HG03460 (cell line): Measurements from ENCODE around the gene IL23R.

ENCODE experiments used
- ATAC-seq: cut with Tn5 transposase; IDR thresholded peaks from one replicate; pipeline ENCODE4 v1.9.1; 2021; ENCODE audit not compliant: unreplicated experiment

Gene IL23R

DNA sequence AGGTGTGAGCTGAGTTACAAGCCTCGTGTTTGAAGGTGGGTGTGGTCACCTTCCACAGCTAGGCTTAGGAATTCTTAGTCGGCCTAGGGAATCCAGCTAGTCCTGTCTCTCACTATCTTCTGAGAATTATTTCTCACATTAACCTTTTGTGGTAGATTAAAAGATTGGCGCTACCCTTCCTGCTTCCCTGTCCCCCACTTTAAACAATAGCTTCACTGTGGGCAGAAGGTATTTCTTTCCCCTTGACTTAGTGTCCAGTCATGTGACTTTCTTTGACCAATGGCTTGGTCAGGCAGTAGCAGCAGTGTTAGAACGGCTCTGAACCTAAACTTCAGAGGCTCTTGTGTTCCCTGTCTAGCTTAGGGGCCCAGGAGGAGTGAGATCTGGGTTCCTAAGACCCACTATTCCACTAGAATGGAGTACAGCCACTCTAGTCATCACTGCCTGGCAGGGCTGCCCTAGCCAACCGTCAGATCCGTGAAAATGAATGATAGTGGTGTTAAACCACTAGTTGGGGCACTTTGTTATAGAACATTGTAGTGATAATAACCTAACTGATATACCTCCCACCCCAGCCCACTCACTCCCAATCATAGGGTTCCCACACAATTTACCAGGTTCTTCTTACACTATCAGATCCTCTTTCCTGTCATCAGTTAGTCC lies 17.6 kb upstream of the IL23R start:
- peak; percentile 30 for ATAC-seq

DNA sequence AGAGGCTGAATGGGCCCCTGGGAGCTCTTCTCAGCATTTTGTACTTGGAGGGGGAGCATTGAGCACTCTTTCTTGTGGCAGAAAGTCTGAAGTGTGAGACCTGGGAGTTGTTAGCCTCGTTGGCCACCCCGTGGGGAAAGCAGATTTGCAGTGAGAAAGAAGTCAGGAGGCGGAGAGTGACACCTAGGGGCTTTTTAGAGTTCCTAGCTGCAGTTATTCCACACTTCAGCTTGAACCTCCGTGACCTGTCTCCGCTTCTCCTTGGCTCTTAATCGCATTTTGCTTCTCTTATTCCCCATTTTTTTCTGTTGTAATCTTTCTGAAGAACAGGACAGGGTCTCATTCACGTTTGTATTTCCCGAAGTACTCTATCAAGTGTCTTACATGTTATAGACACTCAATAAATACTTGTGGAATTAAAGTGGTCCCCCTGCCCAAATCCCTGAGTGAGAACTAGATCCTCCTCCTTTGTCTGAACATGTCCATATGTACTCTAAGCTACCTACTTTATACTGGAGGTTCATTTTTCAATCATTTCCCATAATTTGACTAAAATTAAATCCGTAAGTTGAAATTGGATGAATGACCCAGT lies 17.0 kb upstream of the IL23R start:
- peak; percentile 92 for ATAC-seq

DNA sequence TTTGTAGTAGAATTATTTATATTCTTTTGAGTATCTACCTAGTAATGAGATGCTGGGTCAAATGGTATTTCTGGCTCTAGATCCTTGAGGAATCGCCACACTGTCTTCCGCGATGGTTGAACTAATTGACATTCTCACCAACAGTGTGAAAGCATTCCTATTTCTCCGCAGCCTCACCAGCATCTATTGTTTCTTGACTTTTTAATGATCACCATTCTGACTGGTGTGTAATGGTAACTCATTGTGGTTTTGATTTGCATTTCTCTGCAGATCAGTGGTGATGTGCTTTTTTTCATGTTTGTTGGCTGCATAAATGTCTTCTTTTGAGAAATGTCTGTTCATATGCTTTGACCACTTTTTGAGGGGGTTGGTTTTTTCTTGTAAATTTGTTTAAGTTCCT lies 15.3 kb upstream of the IL23R start:
- ATAC-seq, result no peak

DNA sequence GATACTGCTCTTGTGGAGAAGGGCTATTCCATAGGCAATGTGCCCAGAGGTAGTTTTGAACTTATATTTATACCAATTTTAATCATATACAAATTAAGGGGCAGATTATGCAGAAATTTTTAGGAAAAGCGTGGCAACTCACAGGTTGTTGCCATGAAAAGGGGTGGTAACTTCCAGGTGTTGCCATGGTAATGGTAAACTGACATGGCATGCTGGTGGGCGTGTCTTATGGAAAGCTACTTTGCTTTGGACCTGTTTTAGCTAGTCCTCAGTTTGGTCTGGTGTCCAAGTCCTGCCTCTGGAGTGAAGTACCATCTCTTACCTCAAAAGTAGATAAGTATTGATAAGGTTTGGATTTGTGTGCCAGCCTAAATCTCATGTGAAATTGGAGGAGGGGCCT lies 7.9 kb upstream of the IL23R start:
- ATAC-seq, result no peak

DNA sequence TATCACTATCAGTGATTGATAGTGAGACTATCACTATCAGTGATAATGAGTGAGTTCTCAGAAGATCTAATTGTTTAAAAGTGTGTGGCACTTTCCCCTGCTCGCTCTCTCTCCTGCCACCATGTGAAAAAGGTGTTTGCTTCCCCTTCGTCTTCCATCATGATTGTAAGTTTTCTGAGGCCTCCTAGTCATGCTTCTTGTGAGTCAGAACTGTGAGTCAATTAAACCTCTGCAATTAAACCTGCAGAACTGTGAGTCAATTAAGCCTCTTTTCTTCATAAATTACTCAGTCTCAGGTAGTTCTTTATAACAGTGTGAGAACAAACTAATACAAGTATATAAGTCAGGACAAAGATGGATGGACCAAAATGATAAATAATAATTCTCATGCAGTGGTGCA lies 7.0 kb upstream of the IL23R start:
- ATAC-seq, result no peak

DNA sequence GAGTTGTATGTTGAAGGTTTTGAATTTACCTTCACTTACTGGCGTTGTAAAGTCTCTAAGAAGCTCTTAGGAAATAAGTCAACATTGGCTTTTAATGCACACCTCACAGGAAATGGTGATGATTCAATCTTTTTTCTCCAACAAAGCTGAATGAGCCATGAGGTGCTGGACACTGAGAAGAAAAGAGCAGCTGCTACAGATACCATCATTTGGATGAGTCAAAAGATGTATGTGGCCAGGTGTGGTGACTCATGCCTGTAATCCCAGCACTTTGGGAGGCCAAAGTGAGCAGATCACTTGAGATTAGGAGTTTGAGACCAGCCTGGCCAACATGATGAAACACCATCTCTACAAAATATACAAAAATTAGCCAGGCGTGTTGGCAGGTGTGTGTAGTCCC lies 3.3 kb upstream of the IL23R start:
- peak; percentile 48 for ATAC-seq

DNA sequence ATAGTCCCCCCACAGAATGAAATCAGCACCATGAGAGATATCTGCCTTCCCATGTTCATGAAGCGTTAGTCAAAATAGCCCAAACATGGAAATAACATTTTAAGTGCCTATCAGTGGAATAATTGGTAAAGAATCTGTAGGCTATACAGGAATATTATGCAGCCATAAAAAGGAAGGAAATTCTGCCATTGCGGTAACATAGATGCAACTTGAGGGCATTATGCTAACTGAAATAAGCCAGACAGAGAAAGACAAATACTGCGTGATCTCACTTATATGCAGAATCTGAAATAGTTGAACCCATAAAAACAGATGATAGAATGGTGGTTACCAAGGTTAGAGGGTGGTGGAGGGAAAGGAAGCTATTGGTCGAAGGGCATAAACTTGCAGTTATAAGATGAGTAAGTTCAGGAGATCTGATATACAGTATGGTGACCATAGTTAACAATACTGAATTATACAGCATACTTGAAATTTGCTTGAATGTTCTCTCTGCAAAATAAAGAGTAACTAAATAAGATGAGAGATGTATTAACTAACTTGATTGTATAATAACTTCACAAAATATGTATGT lies 699 bp upstream of the IL23R start:
- no peak for ATAC-seq

DNA sequence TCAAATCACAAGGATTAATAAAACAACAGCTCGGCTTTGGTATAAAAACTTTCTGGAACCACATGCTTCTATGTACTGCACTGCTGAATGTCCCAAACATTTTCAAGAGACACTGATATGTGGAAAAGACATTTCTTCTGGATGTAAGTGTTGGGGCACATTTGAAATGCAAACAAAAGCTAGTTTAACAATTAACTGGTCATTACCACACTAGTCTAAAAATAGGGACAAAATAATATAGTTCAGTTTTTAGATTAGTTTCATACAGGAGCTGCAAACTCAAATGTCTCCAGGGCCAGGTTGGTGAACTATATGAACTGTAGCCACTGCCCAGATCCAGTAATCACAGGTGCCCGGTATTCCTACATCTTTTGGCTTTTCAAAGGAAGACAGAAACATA lies 3.2 kb downstream of the IL23R start:
- ATAC-seq, result peak; percentile 55

DNA sequence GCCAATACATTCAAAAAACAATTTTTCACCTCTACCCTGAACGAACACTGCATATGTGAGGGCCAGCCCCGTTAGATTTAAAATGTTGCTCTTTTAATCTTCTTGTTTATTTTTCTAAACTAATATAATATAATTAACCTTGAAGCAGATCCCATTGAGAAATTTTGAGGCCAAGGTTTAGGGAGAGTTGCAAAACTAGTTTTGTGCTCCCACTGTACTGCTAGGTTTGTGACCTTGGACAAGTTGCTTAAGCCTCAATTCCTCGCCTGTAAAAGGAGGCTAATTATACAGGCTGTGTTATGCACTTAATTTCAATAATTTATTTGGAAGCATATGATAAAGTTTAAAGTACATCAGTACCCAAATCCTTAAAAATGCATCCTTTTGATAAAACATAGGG lies 3.7 kb downstream of the IL23R start:
- ATAC-seq, result no peak

DNA sequence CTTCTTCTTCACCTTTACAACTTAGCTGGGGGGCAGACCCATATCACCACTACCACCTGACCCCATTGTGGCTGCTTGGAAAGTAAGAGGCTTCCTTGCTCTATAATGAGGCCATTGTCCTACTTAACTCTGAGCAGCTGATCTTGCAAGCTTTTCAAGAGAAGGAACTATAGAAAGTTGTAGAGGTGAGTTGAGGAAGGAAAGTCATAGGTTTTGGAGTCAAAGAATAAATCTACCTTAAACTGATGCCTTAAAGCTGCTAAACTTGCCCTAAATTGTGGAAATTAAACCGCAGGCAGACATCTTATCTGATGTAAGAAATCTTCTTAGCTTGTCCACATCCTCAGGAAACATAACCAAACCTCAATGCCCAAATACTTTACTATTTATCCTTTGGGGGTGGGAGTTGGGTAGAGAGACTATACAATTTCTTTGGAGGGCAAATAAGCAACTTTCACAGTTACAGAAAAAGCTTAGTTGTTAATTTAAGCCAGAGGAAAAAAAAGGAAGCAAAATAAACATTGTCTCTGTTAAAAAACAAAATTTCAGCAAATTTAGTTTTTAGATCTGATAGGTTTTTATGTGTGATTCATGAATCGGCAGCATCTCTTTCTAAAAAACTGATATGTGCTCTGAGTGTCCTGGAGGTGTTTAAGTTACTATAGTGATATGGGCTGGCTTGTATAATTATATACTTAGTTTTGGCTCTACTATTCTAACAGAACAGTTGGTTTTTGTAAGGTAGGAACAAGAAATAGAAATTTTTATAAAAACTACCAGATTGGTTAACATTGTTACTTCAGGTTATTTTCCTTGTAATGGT lies 4.7 kb downstream of the IL23R start:
- no peak for ATAC-seq

DNA sequence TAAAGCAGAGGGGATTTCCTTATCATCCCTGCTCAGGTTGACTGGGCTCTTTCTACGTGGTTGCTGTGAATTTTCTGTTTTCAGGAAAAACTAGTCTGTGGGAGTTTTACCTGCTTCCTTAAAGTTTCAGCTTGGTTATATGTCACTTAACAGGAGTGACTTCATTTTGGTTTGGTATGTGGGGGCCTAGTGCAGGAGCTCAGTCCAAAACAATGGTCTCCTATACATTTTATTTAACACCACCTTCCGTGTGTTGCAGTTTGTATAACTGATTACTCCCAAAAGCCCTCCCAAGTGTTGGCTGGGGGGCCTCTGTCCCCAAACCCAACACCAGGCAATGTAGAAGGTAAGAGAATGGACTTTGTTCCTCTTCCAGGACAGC lies 5.3 kb downstream of the IL23R start:
- ATAC-seq, result no peak

DNA sequence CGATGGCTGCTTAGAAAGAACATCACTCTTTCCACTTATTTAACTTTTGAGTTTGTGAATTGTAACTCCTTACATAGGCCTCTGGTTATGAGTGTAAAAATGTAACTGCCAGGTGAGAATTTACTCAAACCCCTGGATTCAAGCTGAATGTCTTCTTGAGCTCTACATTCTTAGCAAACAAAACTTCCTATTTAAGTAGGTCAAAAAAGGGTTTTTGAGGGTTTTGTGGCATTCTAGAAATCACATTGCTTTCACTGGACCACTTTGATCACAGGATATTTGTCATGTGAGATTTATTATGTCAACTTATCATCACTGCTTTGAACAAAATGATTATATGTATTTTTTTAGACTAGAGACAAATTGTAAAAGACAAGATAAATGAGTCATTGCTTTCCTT lies 5.7 kb downstream of the IL23R start:
- ATAC-seq, result no peak

DNA sequence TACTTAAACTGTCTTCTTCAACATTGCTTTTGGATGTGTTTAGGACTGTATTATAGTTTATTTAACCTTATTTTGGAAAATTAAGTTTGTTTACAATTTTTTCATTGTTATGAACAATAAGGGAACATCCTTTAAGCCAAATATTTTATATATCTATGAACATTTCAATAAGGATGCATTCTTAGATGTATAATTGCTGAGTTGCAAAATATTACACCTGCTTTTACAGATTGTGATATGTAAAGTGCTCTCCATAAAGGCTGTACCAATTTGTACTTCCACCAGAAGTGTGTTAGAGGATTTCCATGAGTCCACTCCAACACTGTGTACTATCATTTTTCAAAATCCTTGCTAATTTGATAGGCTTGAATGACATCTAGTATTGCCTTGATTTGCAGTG lies 7.7 kb downstream of the IL23R start:
- ATAC-seq, result no peak

DNA sequence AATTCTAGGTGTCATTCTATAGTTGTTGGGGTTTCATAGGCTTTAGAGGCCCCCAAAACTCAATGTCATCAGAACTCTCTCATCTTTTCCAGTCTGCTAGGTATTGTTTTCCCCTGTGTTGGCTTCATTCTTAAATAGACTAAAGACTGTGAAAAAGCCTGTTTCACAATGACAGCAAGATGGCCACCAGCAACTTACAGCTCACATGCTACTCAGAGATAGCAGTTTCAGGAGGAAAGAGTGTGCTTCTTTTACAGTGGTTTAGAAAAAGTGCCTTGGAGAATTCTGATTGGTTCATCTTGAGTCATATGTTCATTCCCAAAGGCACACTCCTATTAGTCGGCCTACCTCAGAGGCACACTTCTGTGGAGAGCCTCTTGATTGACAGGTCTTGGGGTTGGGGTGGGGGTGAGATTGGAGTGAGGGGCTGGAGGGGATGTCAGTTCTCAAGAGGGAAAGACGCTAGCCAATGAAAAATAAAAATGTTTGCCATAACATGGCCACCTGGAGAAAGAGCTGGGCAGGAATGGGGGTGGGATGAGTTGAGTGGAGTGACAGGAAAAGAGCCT lies 8.5 kb downstream of the IL23R start:
- ATAC-seq, result no peak

DNA sequence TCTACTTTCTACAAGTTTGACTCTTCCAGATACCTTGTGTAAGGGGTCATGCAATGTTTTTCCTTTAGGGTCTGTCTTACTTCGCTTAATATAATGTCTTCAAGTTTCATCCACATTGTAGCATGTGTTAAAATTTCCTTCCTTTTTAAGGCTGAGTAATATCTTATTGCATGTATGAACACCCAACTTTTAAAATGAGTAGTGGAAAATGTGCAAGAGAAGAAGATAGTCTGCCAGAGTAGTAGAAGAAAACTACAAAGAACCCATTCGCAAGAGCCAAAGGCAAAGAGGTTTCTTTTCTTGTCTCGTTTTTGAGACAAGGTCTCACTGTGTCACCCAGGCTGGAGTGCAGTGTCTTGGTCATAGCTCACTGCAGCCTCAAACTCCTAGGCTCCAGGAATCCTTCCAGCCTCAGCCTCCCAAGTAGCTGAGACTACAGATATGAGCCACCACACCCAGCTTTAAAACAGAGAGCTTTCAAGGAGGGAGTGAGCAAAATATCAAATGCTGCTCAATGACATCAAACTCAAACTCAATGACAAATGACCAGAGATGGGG lies 9.4 kb downstream of the IL23R start:
- no peak for ATAC-seq

DNA sequence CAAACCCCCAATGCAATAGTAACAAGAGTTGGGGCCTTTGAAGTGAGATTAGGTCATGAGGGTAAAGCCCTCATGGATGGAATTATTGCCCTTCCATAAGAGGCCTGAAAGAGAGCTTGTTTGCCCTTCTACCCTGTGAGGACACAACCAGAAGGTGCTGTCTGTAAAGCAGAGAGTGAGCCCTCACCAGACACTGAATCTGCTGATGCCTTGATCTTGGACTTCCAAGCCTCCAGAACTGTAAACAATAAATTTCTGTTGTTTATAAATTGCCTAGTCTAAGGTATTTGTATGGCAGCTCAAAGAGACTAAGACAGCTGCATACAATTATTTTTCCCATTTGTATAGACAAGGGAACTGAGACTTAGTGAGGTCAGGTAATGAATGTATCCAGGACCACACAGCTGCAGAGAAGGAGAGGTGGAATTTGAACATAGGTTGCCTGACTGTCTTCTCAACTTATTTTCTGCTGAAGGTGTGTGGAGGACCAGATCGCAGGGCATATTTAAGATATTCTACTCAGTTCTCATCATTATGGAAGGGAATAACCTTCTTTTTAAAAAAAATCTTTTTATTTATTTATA lies 18.7 kb downstream of the IL23R start:
- ATAC-seq, result no peak

DNA sequence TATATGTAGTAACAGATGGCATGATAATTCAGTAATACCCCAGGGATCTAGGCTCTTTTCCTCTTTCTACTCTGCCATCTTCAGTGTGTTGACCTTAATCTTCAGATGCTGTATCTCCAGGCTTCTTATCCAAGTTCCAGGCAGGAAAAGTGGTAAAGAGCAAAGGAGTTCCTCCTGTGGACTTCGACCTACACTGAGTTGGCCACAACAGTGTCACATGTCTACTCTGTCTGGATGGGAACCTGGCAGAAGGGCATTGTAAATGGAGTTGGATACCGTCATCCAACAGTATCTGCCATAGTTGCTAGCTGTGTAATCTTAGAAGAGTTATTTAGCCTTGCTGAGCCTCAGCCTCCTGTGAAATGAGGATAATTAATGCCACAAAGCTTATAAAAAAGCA lies 21.9 kb downstream of the IL23R start:
- ATAC-seq, result no peak

DNA sequence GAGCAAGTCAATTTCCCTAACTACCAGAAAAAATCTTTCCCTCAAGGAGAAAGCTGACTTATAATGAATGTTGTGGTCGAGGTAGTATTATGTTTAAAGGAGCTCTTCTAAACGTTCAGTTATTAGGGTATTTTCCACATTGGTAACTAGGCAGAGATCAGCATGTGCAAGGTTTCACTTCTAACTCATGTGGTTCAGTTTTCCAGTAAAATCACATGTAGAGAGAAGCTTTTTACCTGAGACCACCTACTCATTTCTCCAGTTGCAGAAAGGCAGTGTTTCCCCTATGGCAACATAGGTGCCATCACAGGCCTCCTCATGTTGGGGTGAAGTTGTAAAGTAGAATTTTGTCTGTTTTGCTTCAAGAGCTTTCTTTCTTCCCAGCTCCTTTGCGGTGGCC lies 23.7 kb downstream of the IL23R start:
- ATAC-seq, result no peak

DNA sequence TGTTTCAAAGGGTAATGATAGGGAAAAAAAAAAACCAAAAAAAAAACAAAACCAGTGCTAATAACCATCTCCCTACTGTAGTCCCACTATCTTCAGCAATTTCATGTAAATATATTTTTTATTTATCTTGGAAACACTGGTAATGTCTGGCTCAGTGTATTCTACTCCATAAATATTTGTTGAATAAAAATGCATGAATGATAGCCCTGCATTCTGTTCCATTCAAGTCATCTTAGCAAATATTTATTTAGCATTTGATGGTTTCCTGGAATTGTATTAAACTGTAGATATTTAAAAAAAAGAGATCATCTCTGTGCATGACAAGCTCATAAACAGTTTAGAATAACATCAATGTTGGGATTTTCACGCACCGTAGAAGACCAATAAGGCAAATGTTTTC lies 24.2 kb downstream of the IL23R start:
- ATAC-seq, result no peak

DNA sequence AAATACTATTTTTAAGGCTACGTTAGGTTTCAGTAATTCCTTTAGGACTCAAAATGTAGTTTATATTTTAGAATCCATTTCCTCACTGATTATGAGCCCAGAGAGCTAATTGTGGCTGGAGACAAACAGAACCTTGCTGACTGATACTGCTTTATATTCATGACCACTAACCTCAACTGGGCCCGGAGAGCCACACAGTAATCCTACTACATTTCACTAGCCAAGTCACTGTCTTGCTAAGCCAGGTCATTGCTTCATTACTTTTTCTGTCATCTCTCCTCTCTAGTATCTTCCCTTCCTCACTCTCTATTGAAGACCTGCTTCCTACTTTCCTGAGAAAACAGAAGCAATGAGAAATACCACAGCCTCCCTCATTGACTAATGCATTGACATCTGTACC lies 24.7 kb downstream of the IL23R start:
- ATAC-seq, result no peak
